K562 (cell line): ENCODE measurements around the gene SOAT2. TPM values are rescaled to one million over a fixed set of nuclear protein-coding genes. Genes with fewer than 3 reads are reported as not detected.

ENCODE experiments used
- CBFA2T2 ChIP-seq: fragments of 450-650 bp; conservative IDR thresholded peaks from 2 replicates; pipeline ENCODE4 v1.6.1; 2017; ENCODE audit warnings: mild to moderate bottlenecking
- CTBP1 ChIP-seq: fragments of 450-650 bp; IDR thresholded peaks from 2 replicates; pipeline ENCODE4 v1.6.1; 2016; ENCODE audit warnings: borderline replicate concordance
- EZH2 ChIP-seq: IDR thresholded peaks from 2 replicates; pipeline ENCODE4 v1.6.1; 2012; ENCODE audit warnings: low read depth, mild to moderate bottlenecking, inconsistent platforms, low read length, borderline replicate concordance
- HNRNPLL ChIP-seq: fragments of 200-400 bp; formaldehyde crosslinking; IDR thresholded peaks from 2 replicates; pipeline ENCODE4 v1.6.1; 2017; ENCODE audit warnings: low read length, low read depth, mild to moderate bottlenecking; ENCODE audit not compliant: poor library complexity, severe bottlenecking
- HOMEZ ChIP-seq: fragments of 250-450 bp; sonication (Bioruptor Pico); IDR thresholded peaks from 2 replicates; pipeline ENCODE4 v1.4.0; 2020; ENCODE audit warnings: mild to moderate bottlenecking, moderate library complexity
- HOXB6 ChIP-seq: fragments of 250-450 bp; sonication (Bioruptor Pico); IDR thresholded peaks from 2 replicates; pipeline ENCODE4 v1.5.1; 2022; ENCODE audit warnings: mild to moderate bottlenecking, borderline replicate concordance
- LARP7 ChIP-seq: fragments of 450-650 bp; IDR thresholded peaks from 2 replicates; pipeline ENCODE4 v1.6.1; 2016
- PHTF2 ChIP-seq: fragments of 250-450 bp; sonication (Bioruptor Pico); IDR thresholded peaks from 2 replicates; pipeline ENCODE4 v1.5.0; 2021; ENCODE audit warnings: mild to moderate bottlenecking
- PTBP1 ChIP-seq: fragments of 200-400 bp; formaldehyde crosslinking; IDR thresholded peaks from 2 replicates; pipeline ENCODE4 v1.6.1; 2017; ENCODE audit warnings: low read depth, low read length
- SUPT5H ChIP-seq: fragments of 450-650 bp; IDR thresholded peaks from 2 replicates; pipeline ENCODE4 v1.6.1; 2016
- TRIM28 ChIP-seq: fragments of 450-650 bp; IDR thresholded peaks from 2 replicates; pipeline ENCODE4 v1.6.1; 2017
- ZKSCAN3 ChIP-seq: fragments of 250-450 bp; sonication (Bioruptor Pico); IDR thresholded peaks from 2 replicates; pipeline ENCODE4 v1.4.0; 2020
- ZNF197 ChIP-seq: fragments of 200-800 bp; sonication (Bioruptor generic); IDR thresholded peaks from 2 replicates; pipeline ENCODE4 v1.6.1; 2016; ENCODE audit warnings: low read depth, missing genetic modification characterization, missing compliant biosample characterization
- ZNF354B ChIP-seq: fragments of 250-450 bp; sonication (Bioruptor Pico); IDR thresholded peaks from 2 replicates; pipeline ENCODE4 v1.4.0; 2020
- ZNF449 ChIP-seq: fragments of 250-450 bp; sonication (Bioruptor Pico); IDR thresholded peaks from 2 replicates; pipeline ENCODE4 v1.8.0; 2022; ENCODE audit warnings: moderate library complexity, mild to moderate bottlenecking, inconsistent platforms
- polyA plus RNA-seq, 8 experiments: library from polyadenylated mRNA; depleted of rRNA in 4 of 8; stranded (reverse) in 5 of 8; unstranded in 3 of 8; fragments of >200 nt; fragmentation: Nextera tagmentation in 2 of 8; fragmentation: Illumina TruSeq in 1 of 8; extraction: Ambion mirVana in 2 of 8; extraction: Trizol in 1 of 8; gene quantifications; 2 replicates each; pipeline versions ENCODE4 v1.2.1 to v1.2.3, GENCODE V29; 2011 to 2014; ENCODE audit warnings: inconsistent platforms in 1 of 8, missing spikeins in 1 of 8
- total RNA-seq, 7 experiments: library from RNA; depleted of rRNA in 6 of 7; stranded (reverse); fragments of >200 nt in 6 of 7; fragmentation: Illumina TruSeq in 2 of 7; extraction: Trizol in 2 of 7; gene quantifications; 2 replicates each; pipeline versions ENCODE4 v1.2.1 to v1.2.3, GENCODE V29; 2011 to 2021; ENCODE audit warnings: low replicate concordance in 1 of 7
- TF ChIP-seq, protein P1 (sequence below), 2 experiments: IDR thresholded peaks; 2 replicates each; pipeline ENCODE4 v1.6.1; 2012; ENCODE audit warnings: improper control_type of control experiment in 2 of 2, low read depth in 2 of 2, low read length in 2 of 2, borderline replicate concordance in 1 of 2
- TF ChIP-seq, protein P2 (sequence below), 2 experiments: fragments of 450-650 bp; formaldehyde crosslinking in 1 of 2; IDR thresholded peaks; 2 replicates each; pipeline versions ENCODE4 v1.4.0 to v1.6.1; 2014 to 2020; ENCODE audit warnings: mild to moderate bottlenecking in 2 of 2, borderline replicate concordance in 1 of 2, low read depth in 1 of 2

SOAT2 gene
- total and polyA plus RNA-seq, 9 of the 15 experiments (the other 6 are each of a cell fraction or from before 2014, with no cell fraction given) = 0.04 TPM; not detected in 8

- no peak for TF ChIP-seq PTBP1
- TF ChIP-seq SUPT5H = no peak
- TF ChIP-seq ZNF197 = no peak
- TF ChIP-seq, protein P1, sequence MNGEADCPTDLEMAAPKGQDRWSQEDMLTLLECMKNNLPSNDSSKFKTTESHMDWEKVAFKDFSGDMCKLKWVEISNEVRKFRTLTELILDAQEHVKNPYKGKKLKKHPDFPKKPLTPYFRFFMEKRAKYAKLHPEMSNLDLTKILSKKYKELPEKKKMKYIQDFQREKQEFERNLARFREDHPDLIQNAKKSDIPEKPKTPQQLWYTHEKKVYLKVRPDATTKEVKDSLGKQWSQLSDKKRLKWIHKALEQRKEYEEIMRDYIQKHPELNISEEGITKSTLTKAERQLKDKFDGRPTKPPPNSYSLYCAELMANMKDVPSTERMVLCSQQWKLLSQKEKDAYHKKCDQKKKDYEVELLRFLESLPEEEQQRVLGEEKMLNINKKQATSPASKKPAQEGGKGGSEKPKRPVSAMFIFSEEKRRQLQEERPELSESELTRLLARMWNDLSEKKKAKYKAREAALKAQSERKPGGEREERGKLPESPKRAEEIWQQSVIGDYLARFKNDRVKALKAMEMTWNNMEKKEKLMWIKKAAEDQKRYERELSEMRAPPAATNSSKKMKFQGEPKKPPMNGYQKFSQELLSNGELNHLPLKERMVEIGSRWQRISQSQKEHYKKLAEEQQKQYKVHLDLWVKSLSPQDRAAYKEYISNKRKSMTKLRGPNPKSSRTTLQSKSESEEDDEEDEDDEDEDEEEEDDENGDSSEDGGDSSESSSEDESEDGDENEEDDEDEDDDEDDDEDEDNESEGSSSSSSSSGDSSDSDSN (IDR thresholded peaks at IDR 0.05; ENCODE audit: borderline replicate concordance in 1 of 2, low read depth in 2 of 2, low read length in 2 of 2) = no peak
- peak; percentile 94 for TF ChIP-seq PHTF2
- no peak for TF ChIP-seq HNRNPLL
- TF ChIP-seq CTBP1 = no peak
- TF ChIP-seq ZNF449 (CRISPR knock-in tag) = peak; percentile 96
- TF ChIP-seq CBFA2T2 = no peak
- peak; percentile 97 for TF ChIP-seq HOMEZ (CRISPR knock-in tag)
- peak; percentile 97 for TF ChIP-seq HOXB6
- TF ChIP-seq EZH2 = no peak
- TF ChIP-seq, protein P2, sequence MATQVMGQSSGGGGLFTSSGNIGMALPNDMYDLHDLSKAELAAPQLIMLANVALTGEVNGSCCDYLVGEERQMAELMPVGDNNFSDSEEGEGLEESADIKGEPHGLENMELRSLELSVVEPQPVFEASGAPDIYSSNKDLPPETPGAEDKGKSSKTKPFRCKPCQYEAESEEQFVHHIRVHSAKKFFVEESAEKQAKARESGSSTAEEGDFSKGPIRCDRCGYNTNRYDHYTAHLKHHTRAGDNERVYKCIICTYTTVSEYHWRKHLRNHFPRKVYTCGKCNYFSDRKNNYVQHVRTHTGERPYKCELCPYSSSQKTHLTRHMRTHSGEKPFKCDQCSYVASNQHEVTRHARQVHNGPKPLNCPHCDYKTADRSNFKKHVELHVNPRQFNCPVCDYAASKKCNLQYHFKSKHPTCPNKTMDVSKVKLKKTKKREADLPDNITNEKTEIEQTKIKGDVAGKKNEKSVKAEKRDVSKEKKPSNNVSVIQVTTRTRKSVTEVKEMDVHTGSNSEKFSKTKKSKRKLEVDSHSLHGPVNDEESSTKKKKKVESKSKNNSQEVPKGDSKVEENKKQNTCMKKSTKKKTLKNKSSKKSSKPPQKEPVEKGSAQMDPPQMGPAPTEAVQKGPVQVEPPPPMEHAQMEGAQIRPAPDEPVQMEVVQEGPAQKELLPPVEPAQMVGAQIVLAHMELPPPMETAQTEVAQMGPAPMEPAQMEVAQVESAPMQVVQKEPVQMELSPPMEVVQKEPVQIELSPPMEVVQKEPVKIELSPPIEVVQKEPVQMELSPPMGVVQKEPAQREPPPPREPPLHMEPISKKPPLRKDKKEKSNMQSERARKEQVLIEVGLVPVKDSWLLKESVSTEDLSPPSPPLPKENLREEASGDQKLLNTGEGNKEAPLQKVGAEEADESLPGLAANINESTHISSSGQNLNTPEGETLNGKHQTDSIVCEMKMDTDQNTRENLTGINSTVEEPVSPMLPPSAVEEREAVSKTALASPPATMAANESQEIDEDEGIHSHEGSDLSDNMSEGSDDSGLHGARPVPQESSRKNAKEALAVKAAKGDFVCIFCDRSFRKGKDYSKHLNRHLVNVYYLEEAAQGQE (IDR thresholded peaks at IDR 0.05; ENCODE audit: borderline replicate concordance) = no peak
- TF ChIP-seq, protein P2 (CRISPR knock-in tag; IDR thresholded peaks at IDR 0.05; ENCODE audit: low read depth) = no peak
- no peak for TF ChIP-seq TRIM28
- no peak for TF ChIP-seq LARP7
- TF ChIP-seq ZNF354B (CRISPR knock-in tag) = no peak
- TF ChIP-seq ZKSCAN3 (CRISPR knock-in tag) = 0 out of 2 replicates have a peak, but pooled peaks have one; percentile 57
Measured at GRCh38 chr12:53147653-53148052, 44.4 kb downstream of the SOAT2 start (continued).
